Measurements from ENCODE around the gene SLC25A13. TPM values are rescaled to one million over a fixed set of nuclear protein-coding genes. Genes with fewer than 3 reads are reported as not detected.

Gene SLC25A13
- total RNA-seq, 1 experiment from 2014 or later = 77.2 TPM

DNA sequence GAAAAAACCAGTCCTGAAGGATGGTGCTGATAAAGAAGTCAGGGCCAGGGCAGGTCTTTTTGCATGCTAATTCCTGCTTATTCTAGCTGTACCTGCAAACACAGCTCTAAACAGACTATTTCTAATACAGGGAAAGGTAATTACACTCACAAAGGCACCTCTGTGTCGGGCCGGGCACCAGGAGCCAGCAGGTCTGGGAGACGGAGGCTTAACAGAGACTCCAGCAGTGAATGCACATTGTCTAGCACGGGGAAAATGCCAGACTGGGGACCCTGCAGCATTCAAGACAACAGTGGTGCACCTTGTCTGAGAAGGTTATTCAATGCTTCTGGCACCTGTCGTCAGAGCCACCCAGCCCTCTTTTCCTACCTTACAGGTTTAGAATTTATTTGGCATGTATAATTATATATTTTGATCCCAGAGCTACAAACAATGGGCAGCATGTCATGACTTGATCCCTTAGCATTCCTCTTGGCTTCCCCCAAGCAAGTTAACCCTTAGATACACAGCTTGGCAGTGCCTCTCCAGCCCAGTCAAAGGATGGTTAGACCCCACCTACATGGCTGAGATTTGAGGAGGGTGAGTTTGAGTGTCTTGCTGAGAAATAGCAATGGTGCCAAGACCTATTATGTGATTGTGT lies 185.2 kb downstream of the SLC25A13 start:
- H3K27me3 Mint-ChIP-seq (ENCODE audit: low read depth) = peaks cover 69% of the 10 kb centered on the region
- TF ChIP-seq NR2C2 (CRISPR knock-in tag; IDR thresholded peaks at IDR 0.05) = no peak
- TF ChIP-seq, protein P1, sequence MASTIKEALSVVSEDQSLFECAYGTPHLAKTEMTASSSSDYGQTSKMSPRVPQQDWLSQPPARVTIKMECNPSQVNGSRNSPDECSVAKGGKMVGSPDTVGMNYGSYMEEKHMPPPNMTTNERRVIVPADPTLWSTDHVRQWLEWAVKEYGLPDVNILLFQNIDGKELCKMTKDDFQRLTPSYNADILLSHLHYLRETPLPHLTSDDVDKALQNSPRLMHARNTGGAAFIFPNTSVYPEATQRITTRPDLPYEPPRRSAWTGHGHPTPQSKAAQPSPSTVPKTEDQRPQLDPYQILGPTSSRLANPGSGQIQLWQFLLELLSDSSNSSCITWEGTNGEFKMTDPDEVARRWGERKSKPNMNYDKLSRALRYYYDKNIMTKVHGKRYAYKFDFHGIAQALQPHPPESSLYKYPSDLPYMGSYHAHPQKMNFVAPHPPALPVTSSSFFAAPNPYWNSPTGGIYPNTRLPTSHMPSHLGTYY (CRISPR knock-in tag; IDR thresholded peaks at IDR 0.05) = no peak
- TF ChIP-seq, protein P2, sequence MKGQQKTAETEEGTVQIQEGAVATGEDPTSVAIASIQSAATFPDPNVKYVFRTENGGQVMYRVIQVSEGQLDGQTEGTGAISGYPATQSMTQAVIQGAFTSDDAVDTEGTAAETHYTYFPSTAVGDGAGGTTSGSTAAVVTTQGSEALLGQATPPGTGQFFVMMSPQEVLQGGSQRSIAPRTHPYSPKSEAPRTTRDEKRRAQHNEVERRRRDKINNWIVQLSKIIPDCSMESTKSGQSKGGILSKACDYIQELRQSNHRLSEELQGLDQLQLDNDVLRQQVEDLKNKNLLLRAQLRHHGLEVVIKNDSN (CRISPR knock-in tag; IDR thresholded peaks at IDR 0.05) = no peak
- TF ChIP-seq RORB (CRISPR knock-in tag; IDR thresholded peaks at IDR 0.05) = no peak
- no peak for TF ChIP-seq CBFB (CRISPR knock-in tag; IDR thresholded peaks at IDR 0.05; ENCODE audit: low read depth)
- TF ChIP-seq, protein P3, sequence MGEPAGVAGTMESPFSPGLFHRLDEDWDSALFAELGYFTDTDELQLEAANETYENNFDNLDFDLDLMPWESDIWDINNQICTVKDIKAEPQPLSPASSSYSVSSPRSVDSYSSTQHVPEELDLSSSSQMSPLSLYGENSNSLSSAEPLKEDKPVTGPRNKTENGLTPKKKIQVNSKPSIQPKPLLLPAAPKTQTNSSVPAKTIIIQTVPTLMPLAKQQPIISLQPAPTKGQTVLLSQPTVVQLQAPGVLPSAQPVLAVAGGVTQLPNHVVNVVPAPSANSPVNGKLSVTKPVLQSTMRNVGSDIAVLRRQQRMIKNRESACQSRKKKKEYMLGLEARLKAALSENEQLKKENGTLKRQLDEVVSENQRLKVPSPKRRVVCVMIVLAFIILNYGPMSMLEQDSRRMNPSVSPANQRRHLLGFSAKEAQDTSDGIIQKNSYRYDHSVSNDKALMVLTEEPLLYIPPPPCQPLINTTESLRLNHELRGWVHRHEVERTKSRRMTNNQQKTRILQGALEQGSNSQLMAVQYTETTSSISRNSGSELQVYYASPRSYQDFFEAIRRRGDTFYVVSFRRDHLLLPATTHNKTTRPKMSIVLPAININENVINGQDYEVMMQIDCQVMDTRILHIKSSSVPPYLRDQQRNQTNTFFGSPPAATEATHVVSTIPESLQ (CRISPR knock-in tag; IDR thresholded peaks at IDR 0.05) = no peak
- TF ChIP-seq ETV6 (CRISPR knock-in tag; IDR thresholded peaks at IDR 0.05) = no peak
- no peak for TF ChIP-seq ZNF671 (CRISPR knock-in tag; IDR thresholded peaks at IDR 0.05)
- TF ChIP-seq, protein P4, sequence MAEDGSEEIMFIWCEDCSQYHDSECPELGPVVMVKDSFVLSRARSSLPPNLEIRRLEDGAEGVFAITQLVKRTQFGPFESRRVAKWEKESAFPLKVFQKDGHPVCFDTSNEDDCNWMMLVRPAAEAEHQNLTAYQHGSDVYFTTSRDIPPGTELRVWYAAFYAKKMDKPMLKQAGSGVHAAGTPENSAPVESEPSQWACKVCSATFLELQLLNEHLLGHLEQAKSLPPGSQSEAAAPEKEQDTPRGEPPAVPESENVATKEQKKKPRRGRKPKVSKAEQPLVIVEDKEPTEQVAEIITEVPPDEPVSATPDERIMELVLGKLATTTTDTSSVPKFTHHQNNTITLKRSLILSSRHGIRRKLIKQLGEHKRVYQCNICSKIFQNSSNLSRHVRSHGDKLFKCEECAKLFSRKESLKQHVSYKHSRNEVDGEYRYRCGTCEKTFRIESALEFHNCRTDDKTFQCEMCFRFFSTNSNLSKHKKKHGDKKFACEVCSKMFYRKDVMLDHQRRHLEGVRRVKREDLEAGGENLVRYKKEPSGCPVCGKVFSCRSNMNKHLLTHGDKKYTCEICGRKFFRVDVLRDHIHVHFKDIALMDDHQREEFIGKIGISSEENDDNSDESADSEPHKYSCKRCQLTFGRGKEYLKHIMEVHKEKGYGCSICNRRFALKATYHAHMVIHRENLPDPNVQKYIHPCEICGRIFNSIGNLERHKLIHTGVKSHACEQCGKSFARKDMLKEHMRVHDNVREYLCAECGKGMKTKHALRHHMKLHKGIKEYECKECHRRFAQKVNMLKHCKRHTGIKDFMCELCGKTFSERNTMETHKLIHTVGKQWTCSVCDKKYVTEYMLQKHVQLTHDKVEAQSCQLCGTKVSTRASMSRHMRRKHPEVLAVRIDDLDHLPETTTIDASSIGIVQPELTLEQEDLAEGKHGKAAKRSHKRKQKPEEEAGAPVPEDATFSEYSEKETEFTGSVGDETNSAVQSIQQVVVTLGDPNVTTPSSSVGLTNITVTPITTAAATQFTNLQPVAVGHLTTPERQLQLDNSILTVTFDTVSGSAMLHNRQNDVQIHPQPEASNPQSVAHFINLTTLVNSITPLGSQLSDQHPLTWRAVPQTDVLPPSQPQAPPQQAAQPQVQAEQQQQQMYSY (CRISPR knock-in tag; IDR thresholded peaks at IDR 0.05) = no peak
- TF ChIP-seq TP53 (CRISPR knock-in tag; IDR thresholded peaks at IDR 0.05) = no peak
- no peak for TF ChIP-seq TCF7 (CRISPR knock-in tag; IDR thresholded peaks at IDR 0.05; ENCODE audit: low read depth)
- TF ChIP-seq, protein P5, sequence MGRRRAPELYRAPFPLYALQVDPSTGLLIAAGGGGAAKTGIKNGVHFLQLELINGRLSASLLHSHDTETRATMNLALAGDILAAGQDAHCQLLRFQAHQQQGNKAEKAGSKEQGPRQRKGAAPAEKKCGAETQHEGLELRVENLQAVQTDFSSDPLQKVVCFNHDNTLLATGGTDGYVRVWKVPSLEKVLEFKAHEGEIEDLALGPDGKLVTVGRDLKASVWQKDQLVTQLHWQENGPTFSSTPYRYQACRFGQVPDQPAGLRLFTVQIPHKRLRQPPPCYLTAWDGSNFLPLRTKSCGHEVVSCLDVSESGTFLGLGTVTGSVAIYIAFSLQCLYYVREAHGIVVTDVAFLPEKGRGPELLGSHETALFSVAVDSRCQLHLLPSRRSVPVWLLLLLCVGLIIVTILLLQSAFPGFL (CRISPR knock-in tag; IDR thresholded peaks at IDR 0.05; ENCODE audit: borderline replicate concordance) = no peak
- TF ChIP-seq PRRX2 (CRISPR knock-in tag; IDR thresholded peaks at IDR 0.05) = no peak
- no peak for TF ChIP-seq GRHL2 (CRISPR knock-in tag; IDR thresholded peaks at IDR 0.05; ENCODE audit: insufficient replicate concordance, severe bottlenecking)
- TF ChIP-seq ZNF232 (CRISPR knock-in tag; IDR thresholded peaks at IDR 0.05) = no peak
- TF ChIP-seq FOXP1 (CRISPR knock-in tag; IDR thresholded peaks at IDR 0.05; ENCODE audit: borderline replicate concordance) = no peak
- TF ChIP-seq, protein P6, sequence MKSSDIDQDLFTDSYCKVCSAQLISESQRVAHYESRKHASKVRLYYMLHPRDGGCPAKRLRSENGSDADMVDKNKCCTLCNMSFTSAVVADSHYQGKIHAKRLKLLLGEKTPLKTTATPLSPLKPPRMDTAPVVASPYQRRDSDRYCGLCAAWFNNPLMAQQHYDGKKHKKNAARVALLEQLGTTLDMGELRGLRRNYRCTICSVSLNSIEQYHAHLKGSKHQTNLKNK (CRISPR knock-in tag; IDR thresholded peaks at IDR 0.05) = no peak
- H3K27ac Mint-ChIP-seq = no peak overlapping the region
- peaks cover 28% of the 10 kb centered on the region for H3K36me3 Mint-ChIP-seq
- DNase-seq (ENCODE audit: low spot score) (no peak), ATAC-seq (no peak)
- H3K4me3 Mint-ChIP-seq = no peak overlapping the region
- H3K9me3 Mint-ChIP-seq = no peaks in the 10 kb centered on the region
- POLR2A ChIA-PET = no interaction called here
- CTCF ChIA-PET = no interaction called here
- H3K4me1 Mint-ChIP-seq = peaks cover 12% of the 10 kb centered on the region
